Fibroblast of peridontal ligament (primary cell): ENCODE data around the gene FAM180B.

ENCODE experiments used
- DNase-seq: peaks from one replicate; pipeline ENCODE4 v3.0.0-alpha.2; 2010; ENCODE audit errors: extremely low read depth

FAM180B gene

DNA sequence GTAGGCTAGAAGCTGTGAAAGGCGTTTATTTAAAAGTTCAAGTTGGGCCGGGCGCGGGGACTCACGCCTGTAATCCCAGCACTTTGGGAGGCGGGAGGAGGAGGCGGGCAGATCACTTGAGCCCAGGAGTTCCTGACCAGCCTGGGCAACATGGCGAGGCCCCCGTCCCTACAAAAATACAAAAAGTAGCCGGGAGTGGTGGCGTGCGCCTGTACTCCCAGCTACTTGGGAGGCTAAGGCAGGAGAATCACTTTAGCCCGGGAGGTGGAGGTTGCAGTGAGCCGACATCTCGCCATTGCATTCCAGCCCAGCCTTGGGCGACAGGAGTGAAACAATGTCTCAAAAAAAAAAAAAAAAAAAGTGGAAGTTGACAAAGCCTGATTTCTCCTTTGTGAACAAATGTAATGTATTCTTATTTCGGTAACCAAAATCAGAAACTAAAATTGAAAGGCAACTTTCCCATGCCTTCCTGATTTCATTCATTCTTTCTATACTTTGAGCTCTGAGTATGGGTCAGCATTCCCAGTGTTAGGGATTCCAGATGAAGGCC is 20.3 kb upstream of the FAM180B start:
- no peak for DNase-seq

DNA sequence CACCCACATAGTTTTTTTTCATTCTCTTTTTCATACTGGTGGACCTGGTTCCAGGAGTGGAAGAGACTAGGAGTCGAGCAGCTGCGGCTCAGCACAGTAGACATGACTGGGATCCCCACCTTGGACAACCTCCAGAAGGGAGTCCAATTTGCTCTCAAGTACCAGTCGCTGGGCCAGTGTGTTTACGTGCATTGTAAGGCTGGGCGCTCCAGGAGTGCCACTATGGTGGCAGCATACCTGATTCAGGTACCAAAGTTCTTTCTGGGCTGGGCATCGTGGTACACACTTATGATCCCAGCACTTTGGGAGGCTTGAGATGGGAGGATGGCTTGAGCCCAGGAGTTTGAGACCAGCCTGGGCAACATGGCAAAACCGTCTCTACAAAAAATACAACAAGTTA is 16.8 kb upstream of the FAM180B start:
- DNase-seq = no peak

DNA sequence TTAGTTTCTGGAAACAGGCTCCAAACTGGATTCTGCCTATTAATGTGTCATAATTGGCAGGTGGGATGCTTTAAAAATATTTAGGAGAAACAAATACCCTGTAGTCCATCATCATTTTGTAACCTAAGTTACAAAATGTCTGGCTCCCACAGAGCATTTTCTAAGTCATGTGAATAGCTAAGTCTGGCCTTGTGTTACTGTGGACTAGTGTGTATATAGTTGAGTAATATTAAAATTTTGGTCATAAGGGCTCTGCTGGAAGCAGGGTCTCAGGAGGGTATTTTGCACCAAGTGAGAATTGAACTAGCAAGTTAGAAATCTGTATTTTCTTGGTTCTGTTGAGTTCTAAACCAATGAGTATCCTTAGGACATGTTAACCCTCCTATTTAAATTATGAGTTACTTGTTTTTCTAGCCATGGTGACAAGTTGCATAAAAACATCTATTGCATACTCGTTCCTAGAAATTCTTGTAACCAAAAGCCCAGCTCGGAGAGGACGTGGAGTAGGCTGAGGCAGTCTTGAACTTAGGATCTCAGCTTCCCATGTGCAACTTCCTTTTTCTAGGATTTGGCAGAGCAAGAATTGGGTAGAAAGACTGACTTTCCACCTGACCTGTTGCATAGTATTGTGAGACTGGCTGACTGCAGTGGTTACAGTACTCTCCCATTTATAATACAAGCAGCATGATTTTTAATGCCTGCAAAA is 15.7 kb upstream of the FAM180B start:
- DNase-seq = no peak

DNA sequence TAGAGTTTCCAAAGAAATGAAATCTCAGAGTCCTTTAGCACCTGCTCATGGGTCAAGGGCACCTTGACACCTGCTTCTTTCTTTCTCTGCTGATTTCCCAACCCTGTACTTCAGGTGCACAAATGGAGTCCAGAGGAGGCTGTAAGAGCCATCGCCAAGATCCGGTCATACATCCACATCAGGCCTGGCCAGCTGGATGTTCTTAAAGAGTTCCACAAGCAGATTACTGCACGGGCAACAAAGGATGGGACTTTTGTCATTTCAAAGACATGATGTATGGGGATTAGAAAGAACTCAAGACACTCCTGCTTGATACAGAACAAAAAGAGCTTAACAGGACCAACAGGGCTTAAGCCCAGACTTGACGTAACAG is 15.1 kb upstream of the FAM180B start:
- no peak for DNase-seq

DNA sequence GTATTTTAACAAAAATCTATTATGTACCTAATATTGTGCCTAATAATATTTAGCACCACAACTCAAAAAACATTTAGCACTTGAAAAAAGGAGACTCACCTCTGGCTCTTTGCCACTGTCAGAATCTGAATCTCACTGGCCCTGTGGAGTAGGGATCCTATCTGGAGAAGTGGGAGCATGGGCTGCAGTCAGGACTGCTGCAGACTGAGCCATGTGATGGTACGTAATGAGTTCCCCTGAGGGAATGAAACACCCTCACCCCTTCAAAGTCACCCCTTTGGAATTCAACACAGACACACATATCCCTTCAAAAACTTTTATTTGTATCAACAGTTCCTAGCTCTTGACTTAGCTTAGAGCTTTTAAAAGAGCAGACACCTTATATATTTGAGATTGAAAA is 14.6 kb upstream of the FAM180B start:
- DNase-seq = peak; percentile 51

DNA sequence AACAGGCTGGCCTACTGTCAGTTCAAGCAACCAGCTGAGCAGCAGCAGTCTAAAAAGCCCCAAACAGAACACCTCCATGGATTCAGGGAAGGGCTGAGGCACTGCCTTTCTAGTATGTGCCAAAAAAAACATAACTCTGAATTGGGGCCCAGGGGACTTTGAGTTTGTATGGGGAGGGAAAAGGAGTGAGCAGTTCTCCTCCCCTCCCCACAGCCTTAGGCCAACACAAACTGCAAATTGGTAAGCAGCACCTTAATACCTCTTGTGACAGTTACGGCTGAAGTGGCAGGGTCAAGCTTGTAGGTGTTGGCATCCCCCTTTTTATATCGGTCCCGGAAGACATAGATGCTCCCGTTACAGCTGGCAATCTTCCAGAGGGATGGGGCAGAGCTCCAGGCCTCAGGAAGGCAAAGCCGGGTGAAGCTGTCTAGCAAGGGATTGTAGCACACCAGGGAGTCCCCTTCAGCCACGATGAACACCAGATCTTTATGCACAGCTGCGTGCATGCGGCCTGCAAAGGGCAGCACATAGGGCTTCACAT is 13.7 kb upstream of the FAM180B start:
- no peak for DNase-seq

DNA sequence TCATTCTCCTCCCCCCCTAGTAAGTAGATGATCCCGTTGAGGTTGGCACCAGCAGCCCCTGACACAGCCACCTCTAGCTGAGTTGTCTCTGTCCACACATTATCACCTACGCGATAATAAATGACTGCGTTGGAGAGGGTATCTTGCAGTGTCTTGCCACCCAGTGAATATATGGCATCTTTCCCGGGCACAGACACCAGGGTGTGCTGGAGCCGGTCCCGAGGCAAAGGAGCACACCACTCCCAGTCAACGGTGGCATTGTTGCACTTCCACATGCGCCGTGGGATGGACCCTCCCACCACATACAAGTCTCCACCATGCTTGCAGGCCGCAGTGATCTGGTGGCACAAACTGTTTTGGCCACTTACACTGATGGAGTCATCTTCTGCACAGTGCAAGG is 13.2 kb upstream of the FAM180B start:
- no peak for DNase-seq

DNA sequence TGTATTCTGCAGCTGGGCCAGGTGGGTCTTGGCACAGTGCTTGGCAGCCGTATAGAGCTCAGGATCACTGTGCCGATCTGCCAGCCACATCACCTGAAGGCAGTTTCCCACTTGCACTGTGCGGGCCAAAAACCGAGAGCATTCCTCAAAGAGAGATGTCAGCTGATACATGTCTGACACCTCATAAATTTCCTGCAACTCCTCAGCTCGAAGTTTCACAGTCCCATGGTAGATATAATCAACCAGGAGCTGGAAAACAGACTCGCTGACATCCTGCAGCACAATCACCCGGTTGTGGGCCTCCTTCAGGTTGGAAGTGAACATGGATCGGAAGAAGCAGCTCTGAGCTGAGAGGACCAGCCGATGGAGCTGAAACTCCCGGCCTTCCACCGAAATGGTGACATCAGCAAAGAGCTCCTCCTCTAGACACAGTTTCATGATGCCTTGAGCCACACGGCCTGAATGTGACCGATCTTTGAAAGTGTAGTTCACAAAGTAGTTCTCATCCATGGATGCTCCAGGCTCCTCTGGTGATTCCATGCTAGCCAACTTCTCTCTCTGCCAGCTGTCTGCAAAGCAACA is 8.9 kb upstream of the FAM180B start:
- DNase-seq = no peak

DNA sequence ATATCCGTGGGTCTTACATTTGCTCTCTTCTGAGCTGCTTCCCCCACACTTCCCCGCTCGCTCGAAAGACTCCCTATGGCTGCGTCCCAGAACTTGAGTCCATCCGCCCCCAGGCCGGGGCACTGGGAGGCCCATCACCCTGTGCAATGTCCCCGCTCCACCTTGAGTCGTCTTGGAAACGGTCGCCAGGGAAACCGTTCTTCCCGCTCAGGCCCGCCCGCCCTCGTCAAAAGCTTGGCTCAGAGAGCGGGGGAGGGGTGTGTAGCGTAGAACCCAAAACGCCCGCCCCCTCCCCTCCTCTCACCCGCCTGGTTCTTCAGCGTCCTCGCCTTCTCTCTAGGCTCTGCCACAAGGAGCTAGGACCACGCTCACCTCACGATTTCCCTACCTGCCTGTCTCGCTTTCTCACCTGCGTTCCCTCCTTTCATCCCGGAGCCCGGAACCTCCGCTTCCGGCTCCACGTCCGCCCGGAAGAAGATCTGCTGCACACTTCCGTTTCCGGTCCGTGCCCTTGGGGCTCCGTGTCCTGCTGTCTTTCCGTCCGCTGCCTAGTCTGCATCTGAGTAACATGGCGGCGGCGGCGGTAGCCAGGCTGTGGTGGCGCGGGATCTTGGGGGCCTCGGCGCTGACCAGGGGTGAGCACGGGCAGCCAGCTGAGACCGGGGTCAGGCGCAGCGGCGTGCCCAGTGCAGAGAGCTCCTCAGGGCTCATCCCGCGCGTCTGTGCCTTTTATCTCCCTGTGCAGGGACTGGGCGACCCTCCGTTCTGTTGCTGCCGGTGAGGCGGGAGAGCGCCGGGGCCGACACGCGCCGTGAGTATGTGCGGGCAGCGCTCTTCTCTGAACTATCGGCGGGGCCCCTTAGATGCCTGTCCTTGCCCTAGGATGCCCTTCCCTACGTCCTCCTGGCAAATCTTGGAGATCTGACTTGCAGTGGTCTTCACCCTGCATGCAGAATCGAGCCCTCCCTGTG is 7.7 kb upstream of the FAM180B start, which contains the start of the genes KBTBD4 and NDUFS3:
KBTBD4 (minus strand) TSS at position 447 of the 971 bp plus-strand sequence; CDS start at position 428, 19 bp downstream.
NDUFS3 (plus strand) TSS at position 551 of the 971 bp plus-strand sequence; CDS start at position 569, 18 bp downstream.
- peak; percentile 89 for DNase-seq

DNA sequence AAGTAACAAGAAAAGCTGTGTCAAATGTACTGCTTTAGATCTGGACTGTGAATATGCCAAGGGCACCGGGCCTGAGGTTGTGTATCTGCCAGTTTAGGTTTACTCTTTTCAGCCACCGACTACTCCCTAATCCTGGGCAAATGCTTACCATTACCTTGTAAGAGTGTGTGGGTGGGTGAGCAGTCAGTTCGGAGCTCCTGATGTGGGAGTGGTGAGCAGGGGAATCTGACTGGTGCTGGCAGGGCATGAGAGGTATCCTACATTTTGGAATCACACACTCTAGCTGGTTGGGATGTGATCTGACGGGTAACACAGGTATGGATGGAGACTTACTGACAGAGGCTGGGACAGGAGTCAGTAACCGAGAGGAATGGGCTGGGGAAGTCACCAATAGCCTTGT is 2.6 kb upstream of the FAM180B start:
- DNase-seq = no peak

DNA sequence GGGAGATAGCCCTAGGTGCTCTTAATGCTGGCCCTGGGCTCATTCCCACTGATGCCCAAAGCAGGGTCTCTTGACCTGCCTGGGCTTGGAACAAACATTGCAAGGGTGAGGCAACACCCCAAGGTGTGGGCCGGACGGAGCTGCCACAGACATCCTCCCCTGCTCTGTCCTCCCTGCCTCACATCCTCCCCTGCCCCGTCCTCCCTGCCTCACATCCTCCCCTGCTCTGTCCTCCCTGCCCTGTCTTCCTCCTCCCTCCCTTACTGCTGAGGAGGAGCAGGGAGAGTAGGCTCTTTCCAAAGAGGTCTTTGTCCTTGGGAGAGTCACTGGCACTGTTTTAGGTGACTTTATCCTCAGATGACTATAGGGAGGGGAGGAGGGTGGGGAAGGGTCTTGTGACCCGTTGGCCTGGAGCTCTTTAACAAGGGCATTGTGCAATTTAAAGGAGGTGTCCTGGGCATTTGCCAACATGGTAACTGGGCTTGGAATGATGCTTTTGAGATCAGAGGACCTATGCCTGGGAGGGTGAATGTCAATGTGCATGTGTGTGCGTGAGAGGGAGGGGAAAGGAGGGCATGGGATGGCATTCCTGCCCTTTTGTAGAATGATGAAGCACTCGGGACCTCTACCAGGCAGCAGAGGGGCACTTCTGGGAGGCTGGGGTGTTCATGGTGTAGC is 700 bp downstream of the FAM180B start:
- DNase-seq = no peak

DNA sequence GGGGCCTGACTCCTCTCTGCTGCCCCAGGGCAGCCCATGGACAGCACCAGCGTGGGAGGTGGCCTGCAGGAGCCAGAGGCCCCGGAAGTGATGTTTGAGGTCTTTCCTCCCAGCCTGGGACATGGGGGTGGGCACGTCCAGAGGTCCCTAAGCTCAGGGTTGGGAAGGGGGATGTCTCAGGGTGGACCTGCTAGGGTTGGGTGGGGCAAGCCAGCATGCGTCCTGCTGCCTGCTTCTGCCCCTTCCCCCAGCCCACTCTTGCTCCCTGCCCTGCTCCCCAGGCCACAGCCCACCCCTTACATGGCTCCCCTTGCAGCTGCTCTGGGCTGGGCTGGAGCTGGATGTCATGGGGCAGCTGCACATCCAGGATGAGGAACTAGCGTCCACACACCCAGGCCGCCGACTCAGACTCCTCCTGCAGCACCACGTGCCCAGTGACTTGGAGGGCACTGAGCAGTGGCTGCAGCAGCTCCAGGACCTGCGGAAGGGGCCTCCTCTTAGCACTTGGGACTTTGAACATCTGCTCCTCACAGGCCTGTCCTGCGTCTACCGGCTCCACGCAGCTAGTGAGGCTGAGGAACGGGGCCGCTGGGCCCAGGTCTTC is 1.3 kb downstream of the FAM180B start:
- DNase-seq = no peak

DNA sequence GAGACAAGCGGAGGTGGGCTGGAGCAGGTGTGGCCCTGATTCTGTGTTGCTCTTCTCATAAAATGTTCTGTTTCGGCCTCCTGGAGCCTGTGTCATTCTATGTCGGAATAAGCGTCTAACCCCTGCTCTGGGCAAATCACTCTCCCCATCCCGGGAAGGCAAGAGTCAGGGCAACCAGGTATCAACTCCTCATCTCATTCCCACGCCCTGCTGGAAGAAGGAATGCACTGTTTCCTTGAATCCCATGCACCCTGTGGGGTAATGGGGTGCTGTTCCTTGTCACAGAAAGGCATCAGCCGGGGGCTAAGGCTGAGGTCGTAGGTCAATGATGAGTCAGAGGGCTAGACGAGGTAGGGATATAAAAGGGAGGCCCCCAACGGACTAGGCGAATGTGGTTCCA is 2.6 kb downstream of the FAM180B start:
- no peak for DNase-seq

DNA sequence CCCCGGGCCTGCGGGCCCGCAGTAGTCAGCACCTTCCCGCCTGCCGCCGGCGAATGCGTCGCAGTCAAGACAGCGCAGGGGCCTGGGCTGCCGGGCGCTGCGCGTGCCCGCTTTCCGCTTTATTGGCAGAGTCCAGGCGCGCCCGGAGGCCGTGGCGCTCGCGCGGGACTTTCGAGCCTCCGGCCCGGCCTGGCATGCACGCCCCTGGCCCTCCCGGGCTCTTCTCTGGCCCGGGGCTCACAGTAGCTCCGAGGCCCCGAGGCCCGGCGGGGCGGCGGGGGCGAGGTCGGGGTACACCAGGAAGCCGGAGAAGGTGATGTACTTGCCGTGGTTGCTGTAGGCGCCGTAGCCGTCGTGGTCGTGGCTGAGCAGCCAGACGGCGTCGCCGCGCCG is 3.1 kb downstream of the FAM180B start:
- DNase-seq = no peak

DNA sequence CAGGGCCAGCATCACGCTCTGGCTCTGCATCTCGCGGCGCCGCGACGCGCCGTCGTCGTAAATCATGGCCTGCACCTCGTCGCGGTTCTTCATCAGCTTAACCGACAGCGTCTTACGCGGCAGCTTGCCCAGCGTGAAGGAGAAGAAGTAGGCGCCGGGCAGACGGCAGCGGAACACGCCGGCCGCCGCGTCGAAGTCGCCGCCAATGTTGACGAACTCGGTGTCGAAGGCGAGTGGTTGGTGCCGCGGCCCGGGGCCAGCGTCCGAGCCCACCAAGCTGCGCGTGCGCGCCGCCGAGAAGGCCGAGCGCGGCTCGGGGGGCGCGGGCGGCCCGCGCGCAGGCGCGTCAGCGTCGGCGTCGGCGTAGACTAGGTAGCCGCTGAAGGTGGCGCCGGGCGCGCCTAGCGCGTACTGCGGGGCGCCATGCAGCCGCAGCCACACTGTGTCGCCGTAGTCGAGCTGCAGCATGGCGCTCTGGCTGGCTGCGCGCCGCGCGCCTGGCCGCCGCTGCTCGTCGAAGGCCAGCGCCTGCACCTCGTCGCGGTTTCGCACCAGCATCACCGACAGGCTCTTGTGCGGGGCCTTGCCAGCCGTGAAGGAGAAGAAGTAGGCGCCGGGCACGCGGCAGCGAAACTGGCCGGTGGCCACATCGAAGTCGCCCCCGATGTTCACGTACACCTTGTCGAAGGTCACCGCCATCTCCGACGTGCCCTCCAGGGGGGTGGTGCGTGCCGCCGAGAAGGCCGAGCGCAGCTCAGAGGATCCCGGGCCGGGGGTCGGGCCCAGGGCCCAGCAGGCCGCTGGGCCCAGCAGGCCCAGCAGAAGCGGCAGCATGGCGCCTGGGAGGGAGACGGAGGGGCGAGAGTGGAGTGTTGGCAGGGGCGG is 3.7 kb downstream of the FAM180B start:
- no peak for DNase-seq

DNA sequence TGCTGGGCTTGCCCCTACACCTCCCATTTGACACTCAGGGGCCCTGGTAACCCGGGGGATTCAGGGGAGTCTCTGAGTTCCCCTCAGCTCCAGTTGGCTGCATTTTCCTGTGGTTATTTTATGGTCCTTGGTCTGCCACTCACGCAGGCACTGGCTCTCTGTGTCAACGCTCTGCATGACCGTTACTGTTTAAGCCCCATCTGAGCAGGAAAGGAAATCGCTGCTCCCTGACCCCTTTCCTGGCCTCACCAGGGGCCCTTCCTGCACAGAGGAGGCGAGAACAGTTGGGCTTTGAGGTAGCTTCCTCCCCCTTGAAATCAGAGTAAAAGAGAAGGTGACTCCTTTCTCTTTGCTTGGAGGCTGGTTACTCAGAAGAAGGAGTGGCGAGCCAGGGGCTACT is 5.3 kb downstream of the FAM180B start:
- no peak for DNase-seq

DNA sequence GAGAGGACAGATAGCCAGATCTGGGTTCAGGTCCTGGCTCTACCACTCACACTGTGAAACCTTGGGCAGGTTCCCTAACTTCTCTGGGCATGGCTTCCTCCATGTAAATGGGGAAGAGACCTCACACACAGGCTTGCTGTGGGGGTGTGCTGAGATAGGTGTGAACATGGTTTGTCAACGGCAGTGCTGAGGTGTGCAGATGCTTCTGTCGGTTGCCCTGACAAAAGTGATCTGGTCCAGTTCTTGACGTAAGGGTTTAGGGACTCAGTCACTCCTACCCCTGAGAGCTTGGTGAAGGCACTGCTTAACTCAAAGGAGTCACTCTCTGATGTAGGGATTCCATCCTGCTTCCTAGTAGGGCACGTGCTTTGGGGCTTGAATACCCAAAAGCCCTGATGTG is 5.8 kb downstream of the FAM180B start:
- DNase-seq = no peak

DNA sequence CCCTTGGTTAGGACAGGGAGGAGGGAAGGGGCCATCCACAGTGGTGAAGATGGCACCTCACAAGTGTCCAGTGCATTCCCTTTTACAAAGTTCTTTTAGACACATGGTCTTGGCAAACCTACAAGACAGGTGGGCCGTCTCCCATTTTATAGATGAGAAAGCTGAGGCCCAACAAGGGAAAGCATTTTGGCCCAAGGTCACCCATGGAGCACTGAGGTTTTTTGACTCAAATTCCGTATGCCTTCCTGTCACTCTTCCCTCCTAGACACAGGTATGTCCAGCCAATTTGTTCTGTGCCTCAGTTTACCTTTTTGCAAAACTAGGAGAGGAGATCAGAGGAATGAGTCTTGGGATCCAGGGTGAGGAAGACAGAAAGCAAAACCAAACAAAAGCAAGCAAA is 6.5 kb downstream of the FAM180B start:
- DNase-seq = no peak

DNA sequence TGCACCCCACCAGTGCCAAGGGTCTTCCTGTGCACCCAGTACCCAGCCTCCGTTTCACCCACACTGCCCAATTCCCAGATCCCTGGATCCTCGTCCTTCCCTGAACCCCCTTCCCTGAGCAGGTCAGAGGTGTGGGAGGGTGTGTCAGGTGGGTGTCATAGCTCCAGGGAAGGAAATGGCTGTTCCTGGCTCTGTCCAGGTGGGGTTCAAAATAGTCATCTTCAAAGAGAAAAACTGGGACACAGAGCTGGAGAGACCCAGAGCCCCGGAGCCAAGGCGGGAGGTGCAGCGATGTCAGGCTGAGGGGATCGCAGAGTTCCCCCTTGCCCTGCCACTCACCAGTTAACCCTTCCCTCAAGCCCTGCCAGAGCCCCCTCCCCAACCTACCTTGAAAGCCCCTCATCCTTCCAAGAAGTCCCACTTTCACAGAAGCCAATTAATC is 7.0 kb downstream of the FAM180B start:
- DNase-seq = no peak
